Keratinocyte (primary cell): Measurements from ENCODE around the gene LENG1. TPM values are rescaled to one million over a fixed set of nuclear protein-coding genes. Genes with fewer than 3 reads are reported as not detected.

Experiments
- DNase-seq: peaks from one replicate; pipeline ENCODE4 v3.0.0-alpha.2; 2011; ENCODE audit warnings: low read depth, missing footprints, low spot score
- FAIRE-seq: peaks from 2 replicates; lab custom pipeline; 2011; peaks lifted over from hg19 to GRCh38; lab: Jason Lieb, UNC
- H2AFZ ChIP-seq: 2 replicates; pipeline ENCODE4 v1.6.0; 2012; ENCODE audit warnings: low read length, control low read depth, inconsistent platforms; ENCODE audit not compliant: control insufficient read depth
- H3K27ac ChIP-seq: 2 replicates; pipeline ENCODE4 v1.5.1; 2011; ENCODE audit warnings: low read length; ENCODE audit not compliant: control insufficient read depth, insufficient read depth
- H3K27me3 ChIP-seq: 3 replicates; pipeline ENCODE4 v1.6.0; 2011; ENCODE audit warnings: low read length; ENCODE audit not compliant: control insufficient read depth, insufficient read depth; ENCODE audit errors: extremely low read depth
- H3K36me3 ChIP-seq, 2 experiments: 2 replicates in 1 of 2; 3 replicates in 1 of 2; pipeline ENCODE4 v1.5.1; 2011; ENCODE audit warnings: low read length in 2 of 2, mild to moderate bottlenecking in 1 of 2; ENCODE audit not compliant: control insufficient read depth in 2 of 2, insufficient read depth in 2 of 2; ENCODE audit errors: extremely low read depth in 1 of 2
- H3K4me1 ChIP-seq: 3 replicates; pipeline ENCODE4 v1.5.1; 2011; ENCODE audit warnings: low read length; ENCODE audit not compliant: control insufficient read depth, insufficient read depth; ENCODE audit errors: extremely low read depth
- H3K4me2 ChIP-seq: 3 replicates; pipeline ENCODE4 v1.6.0; 2011; ENCODE audit warnings: low read depth, low read length; ENCODE audit not compliant: control insufficient read depth, insufficient read depth; ENCODE audit errors: extremely low read depth
- H3K4me3 ChIP-seq, 3 experiments: fragments of 200-600 bp in 1 of 3; sonication (generic) in 1 of 3; 2 replicates in 2 of 3; 3 replicates in 1 of 3; pipeline ENCODE4 v1.5.1; 2011 to 2016; ENCODE audit warnings: low read length in 3 of 3, mild to moderate bottlenecking in 3 of 3, control low read depth in 2 of 3, inconsistent platforms in 1 of 3, low read depth in 1 of 3, mixed read lengths in 1 of 3, mixed run types in 1 of 3, moderate library complexity in 1 of 3; ENCODE audit not compliant: control insufficient read depth in 2 of 3, insufficient read depth in 2 of 3; ENCODE audit errors: extremely low read depth in 1 of 3
- H3K79me2 ChIP-seq: 2 replicates; pipeline ENCODE4 v1.6.0; 2012; ENCODE audit warnings: low read length; ENCODE audit not compliant: control insufficient read depth, insufficient read depth
- H3K9ac ChIP-seq: 3 replicates; pipeline ENCODE4 v1.6.0; 2011; ENCODE audit warnings: low read length; ENCODE audit not compliant: control insufficient read depth, insufficient read depth; ENCODE audit errors: extremely low read depth
- H3K9me1 ChIP-seq: 3 replicates; pipeline ENCODE4 v1.6.0; 2011; ENCODE audit warnings: low read length; ENCODE audit not compliant: control insufficient read depth, insufficient read depth; ENCODE audit errors: extremely low read depth
- H3K9me3 ChIP-seq: 2 replicates; pipeline ENCODE4 v1.5.1; 2012; ENCODE audit warnings: low read depth, low read length; ENCODE audit not compliant: control insufficient read depth
- H4K20me1 ChIP-seq: 3 replicates; pipeline ENCODE4 v1.6.0; 2011; ENCODE audit warnings: low read length; ENCODE audit not compliant: control insufficient read depth, insufficient read depth; ENCODE audit errors: extremely low read depth
- EZH2 ChIP-seq: IDR thresholded peaks from one replicate; pipeline ENCODE4 v1.6.1; 2012; ENCODE audit warnings: inconsistent platforms, mild to moderate bottlenecking, low read length, moderate library complexity
- dilution Hi-C: fragments of 300-500 bp; cut with MboI; formaldehyde crosslinking; loops from one replicate; pipeline ENCODE4 v1.7.0; 2020; ENCODE audit warnings: low sequenced_read_pairs; ENCODE audit not compliant: extremely low pct_ligation_motif_present
- polyA plus RNA-seq, 5 experiments: library from polyadenylated mRNA; depleted of rRNA in 3 of 5; stranded (reverse) in 3 of 5; stranded (forward) in 1 of 5; unstranded in 1 of 5; fragments of >200 nt; gene quantifications; 1 replicate in 1 of 5; 2 replicates in 3 of 5; 3 replicates in 1 of 5; pipeline versions ENCODE4 v1.2.1 to v1.2.3, GENCODE V29; 2011 to 2012; ENCODE audit warnings: missing spikeins in 2 of 5, low read depth in 1 of 5, low replicate concordance in 1 of 5
- TF ChIP-seq, protein P1 (sequence below), 3 experiments: IDR thresholded peaks in 1 of 3; conservative IDR thresholded peaks in 1 of 3; optimal IDR thresholded peaks in 1 of 3; 2 replicates in 2 of 3; 3 replicates in 1 of 3; pipeline versions ENCODE3 to v1.5.1; 2011; ENCODE audit warnings: low read length in 3 of 3, mild to moderate bottlenecking in 3 of 3, moderate library complexity in 2 of 3, control low read depth in 1 of 3, inconsistent platforms in 1 of 3; ENCODE audit not compliant: insufficient read depth in 2 of 3; ENCODE audit errors: extremely low read depth in 1 of 3

LENG1 gene
- polyA plus RNA-seq, 1 donor (not counting 4 experiments of a cell fraction or from before 2014, with no cell fraction given): 3.4 TPM

DNA sequence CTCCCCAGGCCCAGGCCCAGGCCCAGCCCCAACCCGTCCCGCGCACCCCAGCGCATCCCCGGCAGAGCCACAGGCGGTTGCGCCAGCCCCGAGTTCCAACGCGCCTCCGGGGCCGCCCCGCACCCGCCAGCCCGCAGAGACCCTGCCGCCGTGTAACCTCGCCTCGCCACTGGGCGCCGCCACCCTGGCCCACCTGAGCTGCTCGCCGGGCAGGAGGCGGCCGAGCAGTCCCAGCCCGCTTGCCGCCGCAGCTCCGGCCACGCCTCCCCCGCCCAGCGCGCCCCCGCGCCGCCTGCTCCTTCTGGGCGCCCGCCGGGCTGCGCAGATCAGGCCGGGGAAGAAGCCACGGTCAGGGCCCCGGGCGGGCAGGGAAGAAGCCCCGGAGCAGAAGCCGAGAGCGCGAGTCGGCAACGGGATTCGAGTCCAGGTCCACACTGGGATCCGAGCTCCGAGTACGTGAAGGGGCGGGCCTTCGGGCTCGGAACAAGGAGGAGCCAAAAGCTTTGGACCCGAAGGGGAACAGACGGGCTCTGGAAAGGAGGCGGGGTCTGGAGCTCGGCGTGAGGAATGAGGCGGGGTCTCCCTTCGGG is 29.7 kb upstream of the LENG1 start, which contains the start of gene MBOAT7:
TSS of gene MBOAT7 (minus strand) at position 436 of the 590 bp plus-strand sequence. CDS start 1,072 bp downstream, outside the sequence.
- DNase-seq (no peak), FAIRE-seq (no peak)
- Histone ChIP-seq H3K79me2 (peaks cover 45% of the 10 kb centered on the region), H3K9me1 (no peaks in the 10 kb centered on the region), H3K9ac (peak within 1 kb of the TSS; percentile 99), H2AFZ (peak within 1 kb of the TSS; percentile 98), H3K4me1 (peaks cover 15% of the 10 kb centered on the region), H3K4me2 (peak within 1 kb of the TSS; percentile 94), H3K4me3 (peak within 1 kb of the TSS; percentile 82 to 95 (median 87)), H3K27ac (peak within 1 kb of the TSS; percentile 99), H4K20me1 (no peaks in the 10 kb centered on the region), H3K9me3 (no peaks in the 10 kb centered on the region), H3K36me3 (peaks cover 18 to 20% of the 10 kb centered on the region in 2 experiments), H3K27me3 (no peaks in the 10 kb centered on the region)
- dilution Hi-C loops: no loop called here
- TF ChIP-seq EZH2: no peak
- TF ChIP-seq, protein P1, sequence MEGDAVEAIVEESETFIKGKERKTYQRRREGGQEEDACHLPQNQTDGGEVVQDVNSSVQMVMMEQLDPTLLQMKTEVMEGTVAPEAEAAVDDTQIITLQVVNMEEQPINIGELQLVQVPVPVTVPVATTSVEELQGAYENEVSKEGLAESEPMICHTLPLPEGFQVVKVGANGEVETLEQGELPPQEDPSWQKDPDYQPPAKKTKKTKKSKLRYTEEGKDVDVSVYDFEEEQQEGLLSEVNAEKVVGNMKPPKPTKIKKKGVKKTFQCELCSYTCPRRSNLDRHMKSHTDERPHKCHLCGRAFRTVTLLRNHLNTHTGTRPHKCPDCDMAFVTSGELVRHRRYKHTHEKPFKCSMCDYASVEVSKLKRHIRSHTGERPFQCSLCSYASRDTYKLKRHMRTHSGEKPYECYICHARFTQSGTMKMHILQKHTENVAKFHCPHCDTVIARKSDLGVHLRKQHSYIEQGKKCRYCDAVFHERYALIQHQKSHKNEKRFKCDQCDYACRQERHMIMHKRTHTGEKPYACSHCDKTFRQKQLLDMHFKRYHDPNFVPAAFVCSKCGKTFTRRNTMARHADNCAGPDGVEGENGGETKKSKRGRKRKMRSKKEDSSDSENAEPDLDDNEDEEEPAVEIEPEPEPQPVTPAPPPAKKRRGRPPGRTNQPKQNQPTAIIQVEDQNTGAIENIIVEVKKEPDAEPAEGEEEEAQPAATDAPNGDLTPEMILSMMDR (optimal IDR thresholded peaks at IDR 0.05 in 1 of 3, IDR thresholded peaks at IDR 0.05 in 1 of 3, conservative IDR thresholded peaks at IDR 0.05 in 1 of 3; ENCODE audit: extremely low read depth in 1 of 3, insufficient read depth in 2 of 3, low read length in 3 of 3): peak in 2 of 3 experiments; percentile 8 to 54

DNA sequence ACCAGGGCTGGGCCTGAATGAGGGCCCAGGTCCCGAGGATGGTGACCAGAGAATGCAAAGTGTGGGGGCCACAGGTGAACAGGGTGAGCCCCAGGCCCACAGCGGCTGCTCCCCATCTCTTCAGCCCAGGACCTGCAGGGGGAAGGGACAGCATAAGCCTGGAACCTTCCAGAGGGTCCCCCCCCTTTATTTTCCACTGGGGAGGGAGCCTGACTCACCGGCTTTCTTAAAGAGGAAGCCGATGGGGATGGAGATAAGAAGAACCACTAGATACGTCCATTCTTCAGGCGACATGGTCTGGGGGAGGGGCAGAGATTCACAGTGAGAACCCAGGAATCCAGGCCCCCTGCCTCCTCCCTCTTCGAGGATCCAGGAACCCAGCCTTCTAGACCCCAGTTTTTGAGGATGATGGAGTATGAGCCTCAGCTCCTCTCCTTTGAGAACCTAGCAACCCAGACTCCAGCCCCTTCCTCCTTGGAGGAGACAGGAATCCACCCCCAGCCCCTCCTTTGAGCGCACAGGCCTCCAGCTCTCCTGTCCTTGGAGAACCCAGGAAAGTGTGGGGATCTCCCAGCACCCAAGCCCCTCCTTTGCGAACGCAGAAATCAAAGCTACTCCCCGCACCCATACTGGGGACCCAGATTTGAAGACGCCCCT is 28.8 kb upstream of the LENG1 start:
- Histone ChIP-seq H2AFZ (peak overlapping the region; percentile 27), H3K79me2 (peaks cover 45% of the 10 kb centered on the region)

More for the DNA sequence above, 28.8 kb upstream of the LENG1 start:
- Histone ChIP-seq H3K4me2 (peak overlapping the region; percentile 94), H3K9me1 (no peaks in the 10 kb centered on the region), H3K4me1 (peaks cover 15% of the 10 kb centered on the region), H3K27me3 (no peaks in the 10 kb centered on the region), H3K9me3 (no peaks in the 10 kb centered on the region), H3K36me3 (peaks cover 14 to 23% of the 10 kb centered on the region in 2 experiments), H3K27ac (peak overlapping the region; percentile 62), H3K9ac (peak overlapping the region; percentile 99), H4K20me1 (no peaks in the 10 kb centered on the region), H3K4me3 (peak overlapping the region; percentile 82 to 95 (median 87))
- dilution Hi-C loops: no loop called here
- no peak for TF ChIP-seq EZH2
- TF ChIP-seq, protein P1 (optimal IDR thresholded peaks at IDR 0.05 in 1 of 3, IDR thresholded peaks at IDR 0.05 in 1 of 3, conservative IDR thresholded peaks at IDR 0.05 in 1 of 3; ENCODE audit: extremely low read depth in 1 of 3, insufficient read depth in 2 of 3, low read length in 3 of 3): no peak
- no peak for FAIRE-seq
- no peak for DNase-seq
